ENCODE data around the gene GDF15. TPM values are rescaled to one million over a fixed set of nuclear protein-coding genes. Genes with fewer than 3 reads are reported as not detected.

GDF15 gene
- total and polyA plus RNA-seq, 2 experiments from 2014 or later: 27.7 to 36.0 TPM

DNA sequence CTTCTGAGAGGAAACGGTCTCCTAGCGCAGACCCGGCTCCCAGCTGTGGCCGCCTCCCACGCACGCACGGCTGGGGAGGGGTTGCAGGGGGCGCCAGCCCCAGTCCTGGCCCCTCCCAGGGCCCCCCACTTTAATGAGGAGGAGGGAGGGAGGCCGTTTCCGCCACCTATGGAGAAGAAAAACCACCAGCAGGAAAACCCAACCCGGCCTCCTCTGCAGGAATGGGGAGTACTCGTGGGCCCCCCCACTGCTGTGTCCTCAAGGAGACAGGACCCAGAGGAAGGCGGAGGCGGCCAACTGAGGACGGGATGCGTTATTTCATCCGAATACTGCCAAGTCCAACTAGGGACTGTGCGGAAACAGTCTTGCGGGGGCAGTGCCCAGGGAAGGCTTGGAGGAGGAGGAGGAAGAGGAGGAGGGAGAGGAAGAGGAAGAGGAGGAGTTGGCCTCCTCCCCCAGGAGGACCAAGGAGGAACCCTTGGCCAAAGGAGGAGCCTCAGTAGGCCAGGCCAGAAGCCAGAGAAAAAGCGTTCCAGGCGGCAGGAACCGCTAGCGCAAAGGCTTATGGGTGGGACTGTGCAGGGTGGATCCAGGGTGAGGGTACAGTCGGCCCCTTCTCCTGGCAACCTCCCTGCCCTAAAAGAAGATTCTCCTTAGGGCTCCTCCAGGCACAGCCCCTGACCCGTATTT, 29.4 kb downstream of the GDF15 start:
- Histone ChIP-seq H4K20me1 (ENCODE audit: insufficient read depth) (no peaks in the 10 kb centered on the region), H2AFZ (peak overlapping the region; percentile 67), H3K4me2 (ENCODE audit: unreplicated experiment) (peak overlapping the region; percentile 76), H3K9me2 (ENCODE audit: insufficient read depth) (no peaks in the 10 kb centered on the region), H3F3A (ENCODE audit: insufficient read depth) (peaks cover 27% of the 10 kb centered on the region), H3K27me3 (replicated peaks; ENCODE audit: insufficient read depth) (no peaks in the 10 kb centered on the region), H3K9ac (peak overlapping the region; percentile 94), H3K4me3 (peak overlapping the region; percentile 67), H3K27ac (peak overlapping the region; percentile 100), H3K36me3 (ENCODE audit: low read depth) (no peaks in the 10 kb centered on the region), H3K9me3 (ENCODE audit: low read depth) (no peaks in the 10 kb centered on the region), H3K79me2 (ENCODE audit: insufficient read depth) (peaks cover 10% of the 10 kb centered on the region), H3K4me1 (ENCODE audit: insufficient read depth) (peaks cover 42% of the 10 kb centered on the region)
- no peak for TF ChIP-seq EZH2phosphoT487 (IDR thresholded peaks at IDR 0.05; ENCODE audit: insufficient read depth, low read depth)
- no peak for TF ChIP-seq EZH2 (IDR thresholded peaks at IDR 0.05; ENCODE audit: insufficient read depth, poor library complexity, severe bottlenecking)
- 2 to 4% methylated on average over 20 to 25 of the region's 25 CpGs for WGBS, 2 experiments (ENCODE audit: low coverage in 1 of 2, low lambda C conversion rate in 2 of 2, missing lambda C conversion rate in 2 of 2)
- in situ Hi-C loops (cut with MboI): no loop called here
- peak; percentile 88 for DNase-seq

DNA sequence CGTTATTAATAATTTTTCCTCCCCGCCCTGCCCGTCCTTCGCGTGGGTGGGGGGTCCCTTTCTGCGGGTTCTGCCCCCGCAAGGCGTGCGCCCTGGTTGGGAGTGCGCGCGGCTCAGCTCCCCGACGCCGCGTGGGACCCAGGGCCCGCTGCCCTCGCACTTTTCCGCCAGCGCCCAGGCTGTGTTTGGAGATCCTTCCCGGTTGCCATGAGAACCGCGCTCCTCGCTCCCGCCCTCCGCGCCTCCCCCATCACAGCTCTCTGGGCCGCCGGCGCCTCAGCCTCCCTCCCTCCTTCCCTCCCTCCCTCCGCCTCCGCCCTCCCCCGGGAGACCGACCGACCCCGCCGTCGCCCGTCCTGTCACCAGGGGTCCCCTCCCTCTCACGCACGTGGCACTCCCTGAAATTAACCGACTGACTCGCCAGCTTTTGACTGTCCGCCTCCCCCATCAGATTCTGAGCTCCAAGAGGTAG, 30.9 kb downstream of the GDF15 start:
- 1% methylated on average over 26 to 44 of the region's 44 CpGs for WGBS, 2 experiments (ENCODE audit: low coverage in 1 of 2, low lambda C conversion rate in 2 of 2, missing lambda C conversion rate in 2 of 2)
- Histone ChIP-seq H3K9me2 (ENCODE audit: insufficient read depth) (no peaks in the 10 kb centered on the region), H3K36me3 (ENCODE audit: low read depth) (no peaks in the 10 kb centered on the region), H3K4me2 (ENCODE audit: unreplicated experiment) (peak overlapping the region; percentile 74), H3F3A (ENCODE audit: insufficient read depth) (peaks cover 27% of the 10 kb centered on the region), H3K4me1 (ENCODE audit: insufficient read depth) (peaks cover 52% of the 10 kb centered on the region), H3K9ac (peak overlapping the region; percentile 94), H3K27me3 (replicated peaks; ENCODE audit: insufficient read depth) (no peaks in the 10 kb centered on the region), H3K27ac (peak overlapping the region; percentile 100), H4K20me1 (ENCODE audit: insufficient read depth) (no peaks in the 10 kb centered on the region), H3K4me3 (peak overlapping the region; percentile 52), H3K79me2 (ENCODE audit: insufficient read depth) (peaks cover 24% of the 10 kb centered on the region), H3K9me3 (ENCODE audit: low read depth) (no peaks in the 10 kb centered on the region), H2AFZ (peak overlapping the region; percentile 67)
- DNase-seq: peak; percentile 98
- in situ Hi-C loops (cut with MboI): no loop called here
- TF ChIP-seq EZH2 (IDR thresholded peaks at IDR 0.05; ENCODE audit: insufficient read depth, poor library complexity, severe bottlenecking) (no peak), EZH2phosphoT487 (IDR thresholded peaks at IDR 0.05; ENCODE audit: insufficient read depth, low read depth) (no peak)

DNA sequence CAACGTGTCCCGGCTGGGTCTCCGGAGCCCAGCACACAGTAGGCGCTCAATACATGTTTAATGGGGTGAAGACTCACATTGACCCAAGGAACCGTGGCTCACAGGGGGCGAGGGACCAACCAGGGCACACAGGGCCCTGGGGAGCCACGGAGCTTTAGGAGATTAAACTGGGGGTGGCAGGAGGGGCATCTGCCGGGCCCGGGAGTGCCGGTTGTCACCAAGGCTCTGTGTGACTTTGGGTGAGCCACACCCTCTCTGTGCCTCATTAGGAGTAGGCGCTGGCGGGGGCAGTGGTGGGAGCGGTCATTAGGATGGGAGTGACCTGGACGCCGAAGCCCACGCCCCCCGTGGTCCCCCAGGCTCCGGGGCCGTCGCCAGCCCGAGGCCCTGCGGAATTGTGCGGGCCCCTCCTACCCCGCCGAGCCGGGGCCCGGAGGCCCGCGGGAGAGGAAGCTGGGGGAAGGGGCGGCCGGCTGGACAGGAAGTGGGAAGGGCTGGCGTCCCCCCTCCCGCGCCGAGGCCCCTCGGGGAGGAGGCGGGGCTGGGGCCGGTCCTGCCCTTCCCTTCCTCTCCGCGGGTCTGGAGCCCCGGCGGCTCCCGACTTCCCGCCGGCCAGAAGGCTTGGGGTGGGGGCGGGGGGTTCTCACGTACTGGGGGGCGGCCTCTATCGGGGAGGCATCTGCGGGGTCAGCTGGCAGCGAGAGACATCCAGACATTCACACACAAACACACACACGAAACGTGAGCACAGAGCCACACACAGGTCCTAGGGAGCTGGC, 31.5 kb downstream of the GDF15 start:
- peaks cover 31% of the 10 kb centered on the region for H3K79me2 ChIP-seq (ENCODE audit: insufficient read depth)
- H3K9ac ChIP-seq: peak overlapping the region; percentile 94
- WGBS, 2 experiments (ENCODE audit: low coverage in 1 of 2, low lambda C conversion rate in 2 of 2, missing lambda C conversion rate in 2 of 2): 1 to 2% methylated on average over 31 to 33 of the region's 53 CpGs
- H3K27me3 ChIP-seq (replicated peaks; ENCODE audit: insufficient read depth): no peaks in the 10 kb centered on the region
- no peaks in the 10 kb centered on the region for H3K36me3 ChIP-seq (ENCODE audit: low read depth)
- H3K9me2 ChIP-seq (ENCODE audit: insufficient read depth): no peaks in the 10 kb centered on the region
- peak; percentile 82 for DNase-seq
- no peaks in the 10 kb centered on the region for H4K20me1 ChIP-seq (ENCODE audit: insufficient read depth)
- H3K4me2 ChIP-seq (ENCODE audit: unreplicated experiment): peak overlapping the region; percentile 74
- TF ChIP-seq EZH2phosphoT487 (IDR thresholded peaks at IDR 0.05; ENCODE audit: insufficient read depth, low read depth): no peak
- TF ChIP-seq EZH2 (IDR thresholded peaks at IDR 0.05; ENCODE audit: insufficient read depth, poor library complexity, severe bottlenecking): no peak
- H3K4me3 ChIP-seq: peak overlapping the region; percentile 52
- H2AFZ ChIP-seq: peak overlapping the region; percentile 67
- peak overlapping the region; percentile 100 for H3K27ac ChIP-seq
- in situ Hi-C loops (cut with MboI): no loop called here
- peaks cover 52% of the 10 kb centered on the region for H3K4me1 ChIP-seq (ENCODE audit: insufficient read depth)
- H3F3A ChIP-seq (ENCODE audit: insufficient read depth): peaks cover 27% of the 10 kb centered on the region
- H3K9me3 ChIP-seq (ENCODE audit: low read depth): no peaks in the 10 kb centered on the region

DNA sequence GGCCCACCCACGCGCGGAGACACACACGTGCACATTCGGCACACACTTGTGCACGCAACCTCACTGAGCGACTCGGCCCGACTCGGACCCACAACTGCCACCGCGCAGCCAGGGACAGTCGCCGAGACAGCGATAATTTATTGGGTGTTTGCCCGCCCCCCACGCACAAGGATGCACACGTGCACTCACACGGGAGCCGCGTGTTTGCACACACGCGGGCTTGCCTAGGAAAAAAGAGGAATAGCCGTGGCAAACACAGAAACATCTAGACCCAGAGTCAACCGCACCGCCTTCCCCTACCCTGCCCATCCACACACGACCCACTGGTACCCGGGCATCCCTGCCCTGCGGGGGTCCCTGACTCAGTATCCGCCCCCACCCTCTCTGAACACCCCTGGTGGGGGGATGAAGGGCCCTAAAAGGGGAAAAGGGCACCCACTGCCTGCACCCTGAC, 32.1 kb downstream of the GDF15 start:
- Histone ChIP-seq H3K9me3 (ENCODE audit: low read depth) (no peaks in the 10 kb centered on the region), H3K36me3 (ENCODE audit: low read depth) (no peaks in the 10 kb centered on the region), H2AFZ (peak overlapping the region; percentile 75), H3K9ac (peak overlapping the region; percentile 94), H3K27me3 (replicated peaks; ENCODE audit: insufficient read depth) (no peaks in the 10 kb centered on the region), H3K4me3 (peak overlapping the region; percentile 52), H3K9me2 (ENCODE audit: insufficient read depth) (no peaks in the 10 kb centered on the region), H3K4me2 (ENCODE audit: unreplicated experiment) (peak overlapping the region; percentile 80), H4K20me1 (ENCODE audit: insufficient read depth) (no peaks in the 10 kb centered on the region), H3K27ac (peak overlapping the region; percentile 100), H3F3A (ENCODE audit: insufficient read depth) (peaks cover 27% of the 10 kb centered on the region), H3K4me1 (ENCODE audit: insufficient read depth) (peaks cover 52% of the 10 kb centered on the region), H3K79me2 (ENCODE audit: insufficient read depth) (peaks cover 37% of the 10 kb centered on the region)
- no peak for TF ChIP-seq EZH2 (IDR thresholded peaks at IDR 0.05; ENCODE audit: insufficient read depth, poor library complexity, severe bottlenecking)
- TF ChIP-seq EZH2phosphoT487 (IDR thresholded peaks at IDR 0.05; ENCODE audit: insufficient read depth, low read depth): no peak
- peak; percentile 78 for DNase-seq
- WGBS, 2 experiments (ENCODE audit: low coverage in 1 of 2, low lambda C conversion rate in 2 of 2, missing lambda C conversion rate in 2 of 2): 9 to 13% methylated on average over 24 to 30 of the region's 30 CpGs
- in situ Hi-C loops (cut with MboI): no loop called here

All from GM23248 (cell line).